Left lobe of liver (tissue), 2 donors: ENCODE measurements around the gene GCK. TPM values are rescaled to one million over a fixed set of nuclear protein-coding genes. Genes with fewer than 3 reads are reported as not detected.

Source experiments
- ATAC-seq: fragments of 200-7000 bp; cut with Tn5 transposase; one replicate; pipeline ENCODE4 v1.9.1; 2020; ENCODE audit warnings: mild to moderate bottlenecking, moderate library complexity
- DNase-seq: peaks from one replicate; pipeline ENCODE4 v3.0.0-alpha.2; 2020; ENCODE audit warnings: low spot score
- total RNA-seq: library from RNA; stranded (reverse); gene quantifications from one replicate; pipeline ENCODE4 v1.2.1, GENCODE V29; 2021
- donor health status: DM: no; HTN: no; CAD: no; lungs with moderate emphysema.
- donor health status: DM: no; HTN: yes; CAD: no.

Gene GCK
- total RNA-seq, 1 donor from 2014 or later: 1.7 TPM

DNA sequence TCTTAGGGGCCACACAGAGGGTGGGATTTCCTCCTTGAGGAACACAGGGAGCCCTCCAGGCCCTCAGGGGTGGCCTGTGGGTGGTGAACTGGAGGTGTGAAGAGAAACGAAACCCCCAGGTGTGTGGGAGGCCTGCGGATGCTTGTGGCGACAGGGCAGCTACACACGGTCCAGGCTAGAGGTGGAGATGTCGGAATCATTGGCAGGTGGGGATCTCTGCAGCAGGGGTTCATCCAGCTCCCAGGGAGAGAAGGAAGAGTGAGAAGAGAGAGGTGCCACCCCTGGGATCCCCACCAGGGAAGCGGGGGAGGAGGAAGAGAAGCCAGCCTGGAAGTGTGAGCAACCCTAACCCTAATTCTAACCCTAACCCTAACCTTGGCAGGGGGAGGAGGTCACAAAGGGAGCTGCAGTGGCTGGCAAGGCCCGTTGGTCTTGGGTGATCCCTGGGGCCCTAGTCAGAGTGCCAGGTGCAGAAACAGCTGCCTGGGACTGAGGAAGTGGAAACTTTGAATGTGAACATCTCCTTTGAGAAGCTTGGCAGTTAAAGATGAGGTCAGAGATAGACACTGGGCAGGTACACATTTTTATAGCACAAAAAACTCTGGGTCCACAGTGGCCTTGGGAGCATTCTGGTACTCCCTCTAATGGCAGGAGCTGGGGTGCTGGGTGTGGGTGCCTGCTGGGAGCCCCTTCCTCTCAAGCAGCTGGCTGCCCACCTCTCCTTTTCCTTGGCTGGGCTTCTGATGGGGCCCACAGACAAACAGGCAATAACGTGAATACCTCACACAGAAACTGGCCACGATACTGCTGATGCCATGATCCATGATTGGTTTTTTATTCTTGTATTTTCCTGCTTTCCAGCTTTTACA is 91.9 kb downstream of the GCK start:
- ATAC-seq (no peak), DNase-seq (no peak)

GRCh38 chr7:44096326-44096881 is 92.8 kb downstream of the GCK start:
- no peak for DNase-seq

DNA sequence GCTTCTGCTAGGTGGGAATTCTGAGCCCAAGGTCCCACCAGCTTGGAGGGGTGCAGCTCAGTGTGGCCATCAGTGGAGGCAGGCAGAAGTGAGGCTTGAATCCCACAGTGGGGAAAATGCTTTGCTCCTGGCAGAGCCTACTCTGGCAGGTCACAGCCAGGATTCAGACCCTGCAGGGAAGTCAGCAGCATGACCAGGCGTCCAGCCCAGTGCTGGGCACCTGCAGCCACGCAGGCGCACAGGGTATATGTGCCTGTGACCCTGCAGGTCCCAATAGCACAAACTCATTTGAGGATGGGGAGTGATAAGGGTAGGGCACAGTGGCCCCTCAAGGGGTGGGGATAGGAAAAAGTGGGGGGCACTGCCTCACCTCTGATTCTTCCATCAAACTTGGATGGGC is 93.5 kb downstream of the GCK start:
- no peak for ATAC-seq
- no peak for DNase-seq

More at GRCh38 chr7:44096326-44096881, 92.8 kb downstream of the GCK start:
- no peak for ATAC-seq

DNA sequence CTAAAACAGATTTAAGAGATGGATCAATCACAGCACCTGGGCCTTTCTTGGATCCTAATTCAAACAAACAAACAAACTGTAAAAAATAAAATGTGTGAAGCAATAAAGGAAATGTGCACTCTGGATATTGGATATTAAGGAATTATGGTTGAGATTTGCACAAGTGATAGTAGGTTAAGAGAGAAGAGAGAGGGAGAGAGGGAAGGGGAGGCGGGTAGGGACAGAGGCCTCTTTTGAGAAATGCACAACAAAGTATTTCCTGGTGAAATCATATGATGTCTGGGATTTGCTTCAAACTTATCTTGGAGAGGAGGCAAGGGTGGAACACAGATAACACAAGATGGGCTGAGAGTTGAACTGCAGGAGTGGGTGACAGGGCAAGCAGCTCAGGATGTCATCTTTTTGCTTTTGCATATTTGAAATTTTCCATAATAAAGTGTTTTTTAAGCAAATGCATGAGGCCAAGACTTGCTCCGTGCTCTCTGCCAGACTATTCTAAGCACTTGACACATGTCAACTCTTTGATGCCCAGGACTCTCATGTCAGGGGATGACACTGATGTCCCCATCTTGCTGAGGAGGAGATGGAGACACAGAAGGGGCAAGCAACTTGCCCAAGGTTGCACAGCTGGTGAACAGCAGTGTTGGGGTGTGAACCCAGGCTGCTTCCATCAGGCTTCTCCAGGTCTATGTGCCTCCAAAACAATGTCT is 94.2 kb downstream of the GCK start:
- DNase-seq: no peak
- ATAC-seq: no peak

DNA sequence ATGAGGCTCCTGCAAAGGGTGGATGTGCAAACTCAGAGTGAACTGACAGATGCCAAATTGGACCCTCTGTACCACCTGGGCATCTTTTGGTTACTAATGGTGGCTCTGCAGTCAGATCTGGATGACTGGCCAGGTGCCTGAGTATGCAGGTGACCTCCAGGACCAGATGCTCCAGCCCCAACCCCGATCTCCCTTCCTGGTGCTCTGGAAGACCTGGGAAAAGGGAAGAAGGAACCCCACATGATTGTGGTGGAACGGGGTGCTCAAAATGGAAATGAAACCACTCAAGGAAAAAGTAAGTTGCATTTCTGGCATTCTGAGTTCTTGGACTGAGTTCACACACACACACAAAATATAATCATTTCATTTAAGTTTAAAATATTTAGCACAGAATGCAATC is 94.9 kb downstream of the GCK start:
- no peak for ATAC-seq
- no peak for DNase-seq

Other genes starting within 250 kb of the GCK start
- not detected for gene SPDYE1, start 191.5 kb downstream of the GCK start, total RNA-seq
- gene DBNL, start 144.7 kb downstream of the GCK start, total RNA-seq: 38.9 TPM
- not detected for gene PGAM2, start 123.9 kb downstream of the GCK start, total RNA-seq
- gene POLM, start 106.9 kb downstream of the GCK start, total RNA-seq: 21.0 TPM
- 9.4 TPM for gene AEBP1, start 85.1 kb downstream of the GCK start, total RNA-seq
- 78.3 TPM for gene POLD2, start 65.9 kb downstream of the GCK start, total RNA-seq
- gene MYL7, start 48.1 kb downstream of the GCK start, total RNA-seq: not detected
- gene YKT6, start 11.5 kb upstream of the GCK start, total RNA-seq: 19.9 TPM
- gene CAMK2B, start 136.2 kb upstream of the GCK start, total RNA-seq: 5.0 TPM